ENCODE data around the gene CTCF.

Gene CTCF

DNA sequence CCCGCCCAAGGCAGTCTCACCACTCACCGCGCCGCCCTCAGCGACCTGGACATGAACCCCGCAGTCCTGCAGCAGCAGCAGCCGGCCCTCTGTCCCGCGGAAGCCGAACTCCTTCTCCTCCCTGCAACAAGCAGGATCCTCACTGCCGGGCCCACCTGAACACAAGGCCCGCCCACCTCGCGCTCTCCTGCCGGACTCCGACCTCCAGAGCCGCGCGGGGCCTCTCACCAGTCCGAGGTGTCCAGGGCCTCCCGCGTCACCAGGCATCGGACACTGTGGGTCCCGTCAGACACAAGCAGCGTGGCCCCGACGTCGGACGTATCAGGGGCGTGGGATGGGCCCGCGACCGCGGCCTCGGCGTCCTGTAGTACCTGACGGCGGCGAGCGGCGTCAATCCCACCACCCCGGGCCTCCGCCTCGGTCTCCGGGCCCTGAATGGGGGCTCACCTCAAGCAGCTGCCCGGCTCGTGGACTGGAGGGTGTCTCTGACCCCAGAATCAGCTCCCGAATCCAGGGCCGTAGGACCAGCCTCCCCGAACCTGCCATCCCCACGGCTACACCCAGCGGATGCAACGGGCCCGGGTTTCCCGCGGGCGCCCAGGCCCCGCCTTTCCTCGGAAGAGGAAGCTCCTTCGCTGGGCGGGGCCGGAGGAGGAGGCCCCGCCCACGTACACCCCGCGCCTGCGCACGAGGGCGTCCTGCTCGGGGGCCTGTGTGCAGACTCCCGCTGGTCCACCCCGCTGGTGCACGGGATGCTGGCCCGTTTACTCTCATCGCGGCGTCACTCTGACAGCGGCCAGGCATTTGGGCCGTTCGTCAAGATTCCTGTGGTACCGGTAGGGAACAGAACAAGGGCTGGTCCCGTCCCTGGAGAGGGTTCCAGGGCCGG, 97.6 kb downstream of the CTCF start, which contains the start of gene ACD:
ACD (minus strand) TSS at position 586 of the 889 bp plus-strand sequence; CDS start at position 546, 40 bp downstream.
- Histone ChIP-seq H4K91ac (ENCODE audit: low read length) (peak within 1 kb of the TSS; percentile 34), H3K4ac (ENCODE audit: low read depth in 1 of 2, low read length in 2 of 2) (peak within 1 kb of the TSS in 1 of 2 experiments; percentile 2), H2BK15ac (ENCODE audit: low read depth, poor library complexity, severe bottlenecking) (peak within 1 kb of the TSS; percentile 64), H2AK5ac (ENCODE audit: low read length, severe bottlenecking) (no peak within 1 kb of the TSS), H2BK5ac (ENCODE audit: low read depth, low read length, poor library complexity, severe bottlenecking) (no peak within 1 kb of the TSS), H3K27me3 (ENCODE audit: control insufficient read depth in 1 of 2, insufficient read depth in 1 of 2, low read length in 2 of 2) (peaks cover 0 to 4% of the 10 kb centered on the region in 2 experiments), H3K14ac (ENCODE audit: low read length in 2 of 2) (peak within 1 kb of the TSS in 1 of 2 experiments; percentile 19), H3K9ac (ENCODE audit: low read length) (peak within 1 kb of the TSS; percentile 100), H3K4me3 (ENCODE audit: insufficient read depth in 1 of 2, low read depth in 1 of 2, low read length in 2 of 2) (peak within 1 kb of the TSS; percentile 82 to 100), H3K23ac (ENCODE audit: low read length in 2 of 2) (peak within 1 kb of the TSS in 1 of 2 experiments; percentile 47), H3K79me1 (replicated peaks; ENCODE audit: low read length, poor library complexity, severe bottlenecking) (peaks cover 8% of the 10 kb centered on the region), H3K4me2 (ENCODE audit: low read length, poor library complexity, severe bottlenecking) (peak within 1 kb of the TSS; percentile 52), H3K18ac (ENCODE audit: low read depth in 1 of 2, low read length in 2 of 2) (peak within 1 kb of the TSS; percentile 3 to 62), H2BK12ac (ENCODE audit: low read length in 2 of 2) (peak within 1 kb of the TSS in 1 of 2 experiments; percentile 15), H4K8ac (ENCODE audit: low read length) (peak within 1 kb of the TSS; percentile 92), H3K4me1 (ENCODE audit: control insufficient read depth, insufficient read depth, low read depth, low read length) (peaks cover 19% of the 10 kb centered on the region), H3K27ac (ENCODE audit: low read length, poor library complexity, severe bottlenecking) (peak within 1 kb of the TSS; percentile 82), H2BK120ac (ENCODE audit: low read depth, low read length) (no peak within 1 kb of the TSS), H3K9me3 (ENCODE audit: control insufficient read depth, low read length) (no peaks in the 10 kb centered on the region), H2AFZ (ENCODE audit: low read depth, low read length) (peak within 1 kb of the TSS; percentile 91), H3K36me3 (ENCODE audit: control insufficient read depth in 1 of 2, insufficient read depth in 2 of 2, low read depth in 1 of 2, low read length in 2 of 2) (peaks cover 25 to 49% of the 10 kb centered on the region in 2 experiments)
- DNase-seq: peak; percentile 92
- WGBS: under 1% methylated on average over 83 of the region's 83 CpGs

DNA sequence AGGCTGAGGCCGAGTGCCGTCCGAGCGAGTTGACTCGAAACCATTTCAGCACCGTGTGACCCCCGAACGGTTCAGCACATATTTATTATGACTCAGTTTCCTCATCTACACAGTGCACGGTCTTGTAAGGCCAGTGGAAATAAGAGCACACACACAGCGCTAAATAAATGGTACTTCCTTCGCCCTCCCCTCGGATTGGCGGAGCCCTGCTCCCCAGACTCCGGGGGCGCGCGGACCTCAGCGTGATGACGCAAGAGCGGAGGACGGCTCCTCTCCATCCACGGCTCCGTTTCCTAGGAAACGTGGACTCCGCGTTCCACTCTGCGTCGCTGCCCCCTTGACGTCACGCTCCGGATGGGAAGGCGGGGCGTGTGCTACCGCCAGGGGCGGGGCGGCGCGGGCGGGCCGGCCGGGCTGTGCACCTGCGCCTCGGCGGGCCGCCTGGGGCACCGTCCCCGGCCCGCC, 98.3 kb downstream of the CTCF start, which contains the start of gene PARD6A:
PARD6A (plus strand) TSS at position 397 of the 465 bp plus-strand sequence. CDS start 79 bp downstream, outside the sequence.
- H3K4me1 ChIP-seq (ENCODE audit: control insufficient read depth, insufficient read depth, low read depth, low read length): peaks cover 19% of the 10 kb centered on the region
- H2AK5ac ChIP-seq (ENCODE audit: low read length, severe bottlenecking): no peak within 1 kb of the TSS
- peak within 1 kb of the TSS in 1 of 2 experiments; percentile 15 for H2BK12ac ChIP-seq (ENCODE audit: low read length in 2 of 2)
- H3K79me1 ChIP-seq (replicated peaks; ENCODE audit: low read length, poor library complexity, severe bottlenecking): peaks cover 8% of the 10 kb centered on the region
- under 1% methylated on average over 48 of the region's 48 CpGs for WGBS
- H3K36me3 ChIP-seq (ENCODE audit: control insufficient read depth in 1 of 2, insufficient read depth in 2 of 2, low read depth in 1 of 2, low read length in 2 of 2): peaks cover 25 to 49% of the 10 kb centered on the region in 2 experiments
- H3K18ac ChIP-seq (ENCODE audit: low read depth in 1 of 2, low read length in 2 of 2): peak within 1 kb of the TSS; percentile 3 to 62
- peak within 1 kb of the TSS in 1 of 2 experiments; percentile 47 for H3K23ac ChIP-seq (ENCODE audit: low read length in 2 of 2)
- H3K4me3 ChIP-seq (ENCODE audit: insufficient read depth in 1 of 2, low read depth in 1 of 2, low read length in 2 of 2): peak within 1 kb of the TSS; percentile 82 to 100
- peak within 1 kb of the TSS; percentile 64 for H2BK15ac ChIP-seq (ENCODE audit: low read depth, poor library complexity, severe bottlenecking)
- peak within 1 kb of the TSS; percentile 22 for H4K91ac ChIP-seq (ENCODE audit: low read length)
- peak within 1 kb of the TSS; percentile 82 for H3K27ac ChIP-seq (ENCODE audit: low read length, poor library complexity, severe bottlenecking)
- no peak within 1 kb of the TSS for H2BK5ac ChIP-seq (ENCODE audit: low read depth, low read length, poor library complexity, severe bottlenecking)
- H3K9ac ChIP-seq (ENCODE audit: low read length): peak within 1 kb of the TSS; percentile 100
- peak within 1 kb of the TSS in 1 of 2 experiments; percentile 19 for H3K14ac ChIP-seq (ENCODE audit: low read length in 2 of 2)
- DNase-seq: peak; percentile 95
- peak within 1 kb of the TSS in 1 of 2 experiments; percentile 2 for H3K4ac ChIP-seq (ENCODE audit: low read depth in 1 of 2, low read length in 2 of 2)
- H3K9me3 ChIP-seq (ENCODE audit: control insufficient read depth, low read length): no peaks in the 10 kb centered on the region
- H2BK120ac ChIP-seq (ENCODE audit: low read depth, low read length): no peak within 1 kb of the TSS
- peak within 1 kb of the TSS; percentile 91 for H2AFZ ChIP-seq (ENCODE audit: low read depth, low read length)
- H3K4me2 ChIP-seq (ENCODE audit: low read length, poor library complexity, severe bottlenecking): peak within 1 kb of the TSS; percentile 52
- H4K8ac ChIP-seq (ENCODE audit: low read length): peak within 1 kb of the TSS; percentile 92
- peaks cover 0 to under 1% of the 10 kb centered on the region in 2 experiments for H3K27me3 ChIP-seq (ENCODE audit: control insufficient read depth in 1 of 2, insufficient read depth in 1 of 2, low read length in 2 of 2)

DNA sequence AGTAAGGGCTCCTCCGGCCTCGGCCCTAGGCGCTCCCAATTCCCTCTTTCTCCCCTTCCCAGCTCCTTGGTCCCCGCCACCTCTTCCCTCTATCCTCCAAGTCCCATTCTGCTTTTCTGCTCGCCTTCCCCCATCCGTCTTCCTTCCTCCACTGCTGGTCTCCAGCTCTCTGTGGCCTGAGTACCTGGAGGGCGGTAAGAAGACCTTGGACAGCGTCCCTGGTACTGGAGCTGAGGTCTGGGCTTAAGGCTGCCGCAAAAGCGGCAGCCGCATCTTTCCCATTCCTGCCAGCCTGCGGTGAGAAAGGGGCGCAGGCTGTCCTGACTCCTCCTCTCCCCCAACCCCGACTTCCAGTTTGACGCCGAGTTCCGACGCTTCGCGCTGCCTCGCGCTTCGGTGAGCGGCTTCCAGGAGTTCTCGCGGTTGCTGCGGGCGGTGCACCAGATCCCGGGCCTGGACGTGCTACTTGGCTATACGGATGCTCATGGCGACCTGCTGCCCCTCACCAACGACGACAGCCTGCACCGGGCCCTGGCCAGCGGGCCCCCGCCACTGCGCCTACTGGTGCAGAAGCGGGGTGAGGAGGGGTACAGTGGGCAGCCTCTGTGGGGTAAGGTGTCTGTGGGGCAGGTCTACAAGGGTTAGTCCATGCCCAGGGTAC, 98.9 kb downstream of the CTCF start:
- Histone ChIP-seq H4K91ac (ENCODE audit: low read length) (peak overlapping the region; percentile 22), H2AK5ac (ENCODE audit: low read length, severe bottlenecking) (no peak overlapping the region), H2AFZ (ENCODE audit: low read depth, low read length) (no peak overlapping the region), H2BK12ac (ENCODE audit: low read length in 2 of 2) (no peak overlapping the region), H3K27me3 (ENCODE audit: control insufficient read depth in 1 of 2, insufficient read depth in 1 of 2, low read length in 2 of 2) (no peaks in the 10 kb centered on the region), H2BK5ac (ENCODE audit: low read depth, low read length, poor library complexity, severe bottlenecking) (no peak overlapping the region), H3K79me1 (replicated peaks; ENCODE audit: low read length, poor library complexity, severe bottlenecking) (peaks cover 11% of the 10 kb centered on the region), H3K4me3 (ENCODE audit: insufficient read depth in 1 of 2, low read depth in 1 of 2, low read length in 2 of 2) (peak overlapping the region; percentile 82 to 100), H2BK15ac (ENCODE audit: low read depth, poor library complexity, severe bottlenecking) (no peak overlapping the region), H3K4me2 (ENCODE audit: low read length, poor library complexity, severe bottlenecking) (peak overlapping the region; percentile 52), H3K4me1 (ENCODE audit: control insufficient read depth, insufficient read depth, low read depth, low read length) (peaks cover 24% of the 10 kb centered on the region), H3K36me3 (ENCODE audit: control insufficient read depth in 1 of 2, insufficient read depth in 2 of 2, low read depth in 1 of 2, low read length in 2 of 2) (peaks cover 25 to 49% of the 10 kb centered on the region in 2 experiments), H3K14ac (ENCODE audit: low read length in 2 of 2) (no peak overlapping the region), H3K9me3 (ENCODE audit: control insufficient read depth, low read length) (no peaks in the 10 kb centered on the region), H2BK120ac (ENCODE audit: low read depth, low read length) (no peak overlapping the region), H4K8ac (ENCODE audit: low read length) (no peak overlapping the region), H3K18ac (ENCODE audit: low read depth in 1 of 2, low read length in 2 of 2) (no peak overlapping the region), H3K9ac (ENCODE audit: low read length) (peak overlapping the region; percentile 37), H3K27ac (ENCODE audit: low read length, poor library complexity, severe bottlenecking) (peak overlapping the region; percentile 18), H3K23ac (ENCODE audit: low read length in 2 of 2) (no peak overlapping the region), H3K4ac (ENCODE audit: low read depth in 1 of 2, low read length in 2 of 2) (no peak overlapping the region)
- WGBS: 21% methylated on average over 38 of the region's 39 CpGs
- peak; percentile 77 for DNase-seq

All from mesenchymal stem cell (in vitro differentiated cells and primary cell).